ENCODE results near the gene SLK.

SLK gene

DNA sequence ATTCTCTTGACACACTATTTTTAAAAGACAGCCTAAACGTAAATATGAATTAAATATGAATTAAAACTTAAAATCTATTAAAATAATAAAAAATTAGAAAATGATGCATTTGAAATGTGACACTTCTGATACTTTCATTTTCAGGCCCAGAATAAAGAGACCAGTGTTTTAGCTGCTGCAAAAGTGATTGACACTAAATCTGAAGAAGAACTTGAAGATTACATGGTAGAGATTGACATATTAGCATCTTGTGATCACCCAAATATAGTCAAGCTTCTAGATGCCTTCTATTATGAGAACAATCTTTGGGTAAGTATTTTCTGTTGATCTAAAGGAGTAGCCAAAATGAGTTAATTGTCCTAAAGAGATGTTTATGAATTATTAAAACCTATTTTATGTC lies 23.6 kb downstream of the SLK start:
- DNase-seq (ENCODE audit: low spot score) = no peak

DNA sequence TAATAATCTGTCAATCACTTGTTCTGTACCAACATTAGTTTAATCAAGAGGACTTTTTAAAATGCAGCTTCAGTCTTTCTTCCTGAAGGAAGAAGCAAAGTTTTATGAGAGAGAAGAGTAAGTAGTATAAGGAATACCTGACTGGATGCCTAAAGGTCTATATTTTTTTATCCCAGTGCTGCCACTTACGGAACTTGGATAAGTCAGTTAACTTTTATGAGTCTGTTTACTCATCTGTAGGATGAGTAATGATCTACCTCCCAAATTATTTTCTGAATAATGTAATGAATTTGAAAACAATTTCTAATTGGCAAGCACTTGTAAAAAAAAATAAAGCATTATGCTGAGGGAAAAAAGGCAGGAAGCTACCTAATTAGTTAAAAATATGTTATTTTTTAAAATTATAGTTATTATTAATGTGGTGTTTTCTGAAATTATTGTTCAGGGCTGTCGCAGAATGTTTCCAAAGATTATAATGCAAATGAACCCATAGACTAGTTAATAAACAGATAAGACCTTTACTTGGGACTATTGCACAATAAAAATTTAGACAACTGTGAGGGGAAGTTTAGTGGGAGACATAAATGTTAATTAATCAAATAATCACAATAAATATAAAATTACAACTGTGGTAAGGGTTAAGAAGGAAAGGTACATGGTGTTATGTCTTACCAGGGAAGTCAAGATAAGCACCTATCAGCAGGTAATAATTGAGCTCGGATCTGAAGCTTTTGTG lies 24.6 kb downstream of the SLK start:
- no peak for DNase-seq (ENCODE audit: low spot score)

DNA sequence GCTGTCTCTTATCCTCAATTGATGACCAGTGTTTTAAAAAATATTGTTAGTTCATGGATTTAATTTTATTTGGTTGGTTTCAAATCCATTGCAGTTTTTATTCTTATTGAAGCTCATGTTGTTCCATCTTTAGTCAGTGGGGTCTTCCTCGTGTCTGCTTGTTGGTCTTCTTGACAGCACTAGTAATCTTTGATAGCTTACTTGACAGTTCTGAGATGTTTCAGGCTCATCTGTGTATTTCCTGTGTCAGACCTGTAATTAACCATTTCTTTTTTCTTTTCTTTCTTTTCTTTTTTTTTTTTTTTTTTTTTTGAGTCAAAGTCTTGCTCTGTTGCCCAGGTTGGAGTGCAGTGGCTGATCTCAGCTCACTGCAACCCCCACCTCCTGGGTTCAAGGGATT lies 28.2 kb downstream of the SLK start:
- no peak for DNase-seq (ENCODE audit: low spot score)

DNA sequence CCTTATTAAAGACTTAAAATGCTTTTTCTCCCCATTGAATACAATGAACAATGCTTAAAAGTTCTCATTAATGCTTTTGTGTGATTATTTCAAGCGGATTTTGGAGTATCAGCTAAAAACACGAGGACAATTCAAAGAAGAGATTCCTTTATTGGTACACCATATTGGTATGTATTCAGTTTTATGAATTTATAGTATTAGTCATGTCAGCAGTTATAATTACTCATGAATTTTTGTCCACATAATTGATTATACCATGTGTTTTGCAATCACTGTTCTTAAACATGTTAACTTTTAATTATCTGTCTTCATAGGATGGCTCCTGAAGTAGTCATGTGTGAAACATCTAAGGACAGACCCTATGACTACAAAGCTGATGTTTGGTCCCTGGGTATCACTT lies 31.9 kb downstream of the SLK start:
- DNase-seq (ENCODE audit: low spot score) = no peak

DNA sequence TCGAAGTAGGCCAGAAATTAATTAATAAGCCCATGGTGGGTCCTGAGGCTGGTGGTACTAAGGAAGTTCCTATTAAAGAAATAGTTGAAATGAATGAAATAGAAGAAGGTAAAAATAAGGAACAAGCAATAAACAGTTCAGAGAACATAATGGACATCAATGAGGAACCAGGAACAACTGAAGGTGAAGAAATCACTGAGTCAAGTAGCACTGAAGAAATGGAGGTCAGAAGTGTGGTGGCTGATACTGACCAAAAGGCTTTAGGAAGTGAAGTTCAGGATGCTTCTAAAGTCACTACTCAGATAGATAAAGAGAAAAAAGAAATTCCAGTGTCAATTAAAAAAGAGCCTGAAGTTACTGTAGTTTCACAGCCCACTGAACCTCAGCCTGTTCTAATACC lies 36.0 kb downstream of the SLK start:
- DNase-seq (ENCODE audit: low spot score) = no peak

DNA sequence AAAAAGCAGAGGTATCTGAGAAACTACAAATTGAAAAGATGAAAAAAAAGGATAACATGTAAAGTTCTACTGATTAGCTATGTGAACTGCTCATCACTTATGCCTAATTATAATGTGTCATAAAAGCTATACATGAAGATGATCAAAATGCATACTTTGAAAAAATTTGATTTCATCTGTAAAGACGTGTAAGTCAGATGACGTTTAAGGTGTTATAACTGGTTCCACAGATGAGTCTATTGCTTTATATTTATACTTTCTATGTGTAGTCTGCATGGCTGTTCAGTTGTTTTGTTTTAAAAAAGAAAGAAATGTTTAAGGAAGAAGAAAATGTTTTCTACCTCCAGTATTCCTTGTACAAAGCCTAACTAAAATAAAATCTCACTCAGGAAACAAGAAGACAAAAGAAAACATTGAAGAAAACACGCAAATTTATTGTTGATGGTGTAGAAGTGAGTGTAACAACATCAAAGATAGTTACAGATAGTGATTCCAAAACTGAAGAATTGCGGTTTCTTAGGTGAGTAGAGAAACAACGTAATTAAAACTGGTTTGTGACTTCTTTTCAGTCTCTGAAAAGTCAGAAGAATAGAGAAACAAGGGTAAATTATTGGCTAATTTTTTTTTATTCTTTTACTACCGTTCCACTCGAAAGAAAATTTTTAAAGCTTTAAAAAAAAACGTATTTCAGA lies 38.4 kb downstream of the SLK start:
- no peak for DNase-seq (ENCODE audit: low spot score)

DNA sequence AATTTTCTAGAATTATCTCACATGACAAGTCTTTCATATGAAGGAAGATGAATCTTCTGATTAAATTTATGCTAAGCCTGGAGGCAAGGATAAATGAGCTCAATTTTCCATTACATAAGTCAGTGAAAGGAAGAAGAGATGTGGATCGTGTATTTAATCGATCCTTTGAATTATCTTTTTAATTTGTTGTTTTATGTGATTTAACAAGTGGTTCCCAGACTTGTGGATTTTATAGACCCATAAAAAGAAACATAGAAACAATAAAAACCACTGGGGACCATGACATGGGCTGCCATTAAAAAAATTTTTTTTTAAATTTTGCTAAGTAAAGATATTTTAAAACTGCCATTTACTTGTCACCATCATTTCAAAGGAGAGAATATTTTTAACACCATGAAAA lies 45.0 kb downstream of the SLK start:
- DNase-seq (ENCODE audit: low spot score) = no peak

DNA sequence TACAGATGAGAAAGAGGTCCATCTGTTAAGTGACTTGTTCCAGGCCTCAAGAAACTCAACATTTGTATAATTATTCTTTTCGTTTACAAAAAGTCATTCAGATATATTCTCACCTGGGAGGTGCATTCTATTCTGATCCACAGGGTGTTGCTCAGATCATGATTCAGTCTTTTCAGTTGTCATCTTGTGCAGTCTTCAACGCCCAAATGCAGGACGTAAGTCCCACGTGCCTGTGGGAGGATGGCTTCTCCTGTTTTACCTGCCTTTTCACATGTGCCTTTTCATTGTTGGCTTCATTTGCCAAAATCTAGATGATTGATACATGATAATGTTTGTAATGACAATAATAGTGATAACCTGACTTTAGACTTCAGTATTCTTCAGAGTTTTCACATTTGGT lies 46.5 kb downstream of the SLK start:
- no peak for DNase-seq (ENCODE audit: low spot score)

DNA sequence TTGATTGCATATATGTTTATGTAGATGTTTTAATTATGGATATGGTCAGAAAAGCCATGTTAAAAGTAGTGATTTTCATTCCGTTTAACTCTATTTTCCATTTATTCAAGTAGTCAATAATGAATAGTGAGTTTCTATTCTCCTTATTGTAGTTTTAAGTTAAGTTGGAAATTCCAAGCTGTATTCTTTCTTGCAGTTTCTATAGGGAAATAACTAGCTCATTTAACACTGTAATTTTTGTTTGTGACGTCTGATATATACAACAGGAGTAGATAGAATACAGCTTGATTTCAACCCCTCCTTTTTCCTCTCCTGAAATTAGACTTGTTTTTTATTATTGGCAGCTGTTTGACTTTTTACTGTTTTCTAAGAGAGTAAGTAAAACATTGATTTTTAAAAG lies 47.2 kb downstream of the SLK start:
- DNase-seq (ENCODE audit: low spot score) = no peak

DNA sequence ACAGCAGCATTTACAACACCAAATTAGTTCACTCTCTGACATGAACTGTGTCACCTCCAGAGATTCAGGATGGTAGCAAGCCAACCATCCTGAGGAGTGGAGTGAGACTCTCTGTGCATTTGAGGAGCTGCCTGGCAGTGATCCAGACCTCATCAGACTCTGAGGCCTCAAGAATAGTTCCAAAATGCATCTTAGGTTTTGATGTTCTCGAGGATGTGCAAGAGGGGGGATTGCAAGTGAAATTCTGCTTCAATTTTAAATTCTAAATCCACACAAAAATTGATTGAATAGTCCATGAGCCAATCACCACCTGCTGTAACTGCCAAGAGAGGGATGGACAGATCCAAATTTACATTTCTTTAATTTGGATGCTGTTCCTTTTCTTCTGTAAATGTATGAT lies 49.7 kb downstream of the SLK start:
- DNase-seq (ENCODE audit: low spot score) = no peak

DNA sequence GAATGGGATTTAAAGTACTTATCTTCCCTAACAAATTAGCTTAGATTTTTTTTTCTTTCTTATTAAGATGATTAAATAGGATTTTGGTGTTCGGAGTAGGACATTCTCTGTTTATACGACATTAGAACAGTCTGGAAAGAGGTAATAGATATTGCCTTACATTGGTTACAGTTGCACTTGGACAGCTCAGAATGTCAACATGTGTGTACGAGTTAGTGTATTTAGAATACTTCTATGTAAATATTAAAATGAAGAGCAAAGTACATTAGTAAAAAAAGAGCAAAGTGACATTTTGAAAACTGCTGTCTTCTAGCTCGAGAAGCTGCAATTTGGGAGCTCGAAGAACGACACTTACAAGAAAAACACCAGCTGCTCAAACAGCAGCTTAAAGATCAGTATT lies 51.5 kb downstream of the SLK start:
- DNase-seq (ENCODE audit: low spot score) = no peak

DNA sequence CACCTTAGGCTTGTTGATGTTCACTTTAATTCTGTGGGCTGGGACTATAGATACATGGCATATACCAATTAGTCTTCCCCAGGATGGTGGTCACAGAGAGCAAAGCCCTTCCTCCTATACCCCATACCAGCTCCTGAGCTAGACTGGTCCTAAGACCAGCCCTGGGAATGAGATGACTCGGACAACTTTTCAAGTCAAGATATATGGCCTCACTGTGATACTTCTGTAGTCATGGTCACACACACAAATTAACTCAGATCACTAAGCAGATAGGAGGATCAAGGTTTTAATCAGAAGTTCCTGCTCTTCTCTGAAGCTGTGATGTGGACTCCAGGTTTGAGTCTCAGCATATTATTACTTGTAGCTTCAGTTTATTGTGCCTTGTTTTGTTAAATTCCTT lies 53.1 kb downstream of the SLK start:
- DNase-seq (ENCODE audit: low spot score) = no peak

DNA sequence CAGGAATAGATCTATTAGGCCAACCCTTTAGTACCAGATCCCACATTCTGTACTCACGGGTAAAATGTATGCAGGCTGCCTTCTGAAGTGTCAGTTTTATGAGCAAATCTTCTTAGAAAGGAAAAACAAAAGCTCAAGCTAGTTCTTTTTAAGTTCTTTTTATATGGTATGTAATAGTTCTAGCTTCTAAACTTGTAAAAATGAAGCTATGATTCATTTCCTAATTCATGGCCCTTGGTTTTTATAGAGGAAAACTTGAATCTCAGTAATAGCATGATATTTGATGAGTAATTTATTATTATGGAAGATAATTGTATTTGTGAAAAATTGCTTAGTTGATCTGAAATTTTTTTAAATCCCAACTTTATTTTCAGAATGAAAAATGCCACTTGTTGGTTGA lies 54.3 kb downstream of the SLK start:
- no peak for DNase-seq (ENCODE audit: low spot score)

DNA sequence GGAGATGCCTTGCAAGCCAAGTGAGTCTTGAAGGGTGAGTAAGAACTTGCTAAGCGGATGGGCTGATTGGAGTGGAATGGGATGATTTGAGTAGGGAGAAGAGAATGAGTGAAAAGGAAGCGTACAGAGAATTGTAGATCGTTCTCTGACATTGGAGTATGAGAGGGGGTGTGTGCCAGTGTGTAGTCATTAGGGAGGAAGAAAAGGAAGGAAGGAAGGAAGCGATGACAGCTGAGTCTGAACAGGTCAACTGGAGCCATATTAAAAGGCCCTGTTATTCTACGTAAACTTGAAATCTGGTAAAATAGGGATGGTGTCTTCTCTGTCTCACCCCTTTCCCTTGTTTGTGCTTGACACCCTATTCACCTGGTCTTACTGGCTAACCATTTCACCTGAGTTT lies 55.1 kb downstream of the SLK start:
- no peak for DNase-seq (ENCODE audit: low spot score)

DNA sequence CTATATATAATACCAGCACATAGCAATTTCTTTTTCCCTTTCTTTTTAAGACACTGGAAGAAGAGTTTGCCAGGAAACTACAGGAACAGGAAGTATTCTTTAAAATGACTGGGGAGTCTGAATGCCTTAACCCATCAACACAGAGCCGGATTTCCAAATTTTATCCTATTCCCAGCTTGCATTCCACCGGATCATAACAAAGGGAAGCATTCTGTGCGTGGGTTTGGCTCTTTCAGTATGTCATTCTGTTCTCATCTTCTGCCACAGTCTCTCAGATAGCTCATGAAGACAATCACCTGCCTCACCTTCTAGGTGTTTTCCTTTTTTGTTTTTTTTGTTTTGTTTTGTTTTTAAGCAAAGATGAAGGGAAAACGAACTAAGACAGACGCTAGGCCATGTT lies 58.6 kb downstream of the SLK start:
- DNase-seq (ENCODE audit: low spot score) = no peak

DNA sequence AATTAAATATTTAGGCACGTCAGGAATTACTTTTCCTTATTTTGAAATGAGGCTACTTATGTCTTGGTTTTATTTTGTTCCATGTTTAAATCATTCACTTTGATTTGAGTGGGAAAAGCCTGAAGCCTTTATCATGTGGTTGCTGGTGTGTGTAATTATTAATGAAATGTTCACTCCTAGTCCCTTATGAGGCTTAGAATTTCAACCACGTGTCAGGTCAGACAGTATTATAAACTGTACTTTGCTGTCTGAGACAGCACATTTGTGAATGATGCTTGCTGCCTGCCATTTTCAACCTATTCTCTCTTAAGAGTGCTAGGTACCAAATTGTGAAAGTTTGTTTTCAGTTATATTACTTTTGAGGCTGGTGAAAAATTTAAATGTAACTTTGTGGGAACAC lies 59.8 kb downstream of the SLK start:
- no peak for DNase-seq (ENCODE audit: low spot score)

DNA sequence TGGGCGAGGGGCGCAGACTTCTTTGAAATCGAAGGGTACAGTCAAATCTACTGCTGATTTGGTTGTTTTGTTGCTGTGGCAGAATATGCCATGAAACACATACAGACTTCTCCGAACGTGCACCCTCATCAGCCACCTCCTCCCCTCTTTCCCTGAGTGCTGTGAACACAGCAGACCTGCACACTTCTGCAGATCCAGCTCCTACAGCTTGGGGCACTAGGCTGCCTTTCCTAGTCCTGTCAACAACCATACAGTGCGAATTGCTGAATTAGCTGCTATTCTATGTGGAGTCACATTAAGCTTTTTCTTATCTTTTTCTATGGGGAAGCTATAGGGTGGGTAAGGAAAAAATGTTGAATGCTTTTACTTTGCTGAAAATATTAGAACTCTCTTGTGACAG lies 61.2 kb downstream of the SLK start:
- peak; percentile 55 for DNase-seq (ENCODE audit: low spot score)

DNA sequence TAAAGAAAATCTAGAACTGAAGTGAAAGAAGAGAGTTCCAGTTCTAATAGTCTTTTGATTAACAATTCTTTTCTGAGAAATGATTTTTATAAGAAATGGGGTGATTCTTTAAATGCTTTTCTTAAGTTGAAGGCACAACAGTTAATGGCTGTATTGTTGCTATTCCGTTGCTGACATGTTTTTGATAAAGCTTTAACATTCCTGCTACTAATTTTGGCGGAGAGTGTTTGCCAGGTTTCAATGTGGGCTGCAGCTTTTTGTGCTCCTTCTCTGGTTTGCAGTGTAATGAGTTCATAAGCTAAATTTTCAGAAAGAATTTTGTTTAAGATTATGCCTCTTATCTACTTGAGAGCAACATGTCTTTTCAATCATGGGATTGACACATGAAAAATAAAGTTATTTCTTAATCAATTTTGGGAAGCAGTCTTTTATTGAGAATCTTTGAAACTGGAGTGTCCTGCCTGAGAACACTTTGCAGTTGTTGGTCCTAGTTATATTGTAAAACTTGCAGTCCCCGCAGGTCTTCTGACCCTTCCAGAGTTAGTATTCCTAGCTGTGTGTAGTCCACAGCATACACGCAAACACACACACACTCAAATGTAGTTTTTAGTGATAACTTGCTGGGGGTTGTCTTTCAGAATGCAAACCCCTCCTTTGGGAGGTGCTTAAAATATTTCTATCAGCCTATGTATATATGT lies 62.0 kb downstream of the SLK start:
- no peak for DNase-seq (ENCODE audit: low spot score)

DNA sequence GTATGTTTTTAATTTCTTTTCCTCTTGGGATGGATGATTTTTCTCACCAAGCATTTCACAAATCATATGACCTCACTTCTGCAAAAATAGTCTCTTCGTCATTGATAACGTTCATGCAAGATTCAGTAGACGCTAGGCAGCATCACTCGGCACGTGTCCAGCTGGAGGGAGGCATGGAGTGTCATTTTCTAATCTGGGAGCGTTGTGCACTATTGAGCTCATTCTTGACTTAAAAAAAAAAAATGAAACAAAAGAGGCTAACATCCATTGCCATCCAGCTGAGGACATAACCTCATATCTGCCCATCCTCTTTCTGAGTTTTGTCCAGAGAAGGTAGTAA lies 62.6 kb downstream of the SLK start:
- DNase-seq (ENCODE audit: low spot score) = no peak

DNA sequence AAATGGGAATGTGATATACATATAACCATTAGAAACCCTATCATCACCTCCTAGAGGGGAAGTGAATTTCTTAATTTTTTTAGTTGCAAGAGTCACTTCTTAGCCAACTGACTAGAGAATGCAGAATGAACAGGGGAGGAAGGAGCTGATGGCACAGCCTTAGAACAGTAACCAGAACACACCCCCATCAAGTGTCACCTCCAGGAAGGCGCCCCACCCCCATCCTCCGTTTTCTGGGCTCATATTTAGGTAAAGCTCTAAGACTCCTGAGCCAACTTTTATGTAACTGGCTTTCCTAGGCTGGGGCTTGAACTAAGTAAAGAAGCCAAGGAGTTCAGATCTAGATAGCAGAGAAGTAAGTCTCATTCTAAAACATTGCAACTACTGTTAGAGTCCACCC lies 64.7 kb downstream of the SLK start:
- DNase-seq (ENCODE audit: low spot score) = no peak

DNA sequence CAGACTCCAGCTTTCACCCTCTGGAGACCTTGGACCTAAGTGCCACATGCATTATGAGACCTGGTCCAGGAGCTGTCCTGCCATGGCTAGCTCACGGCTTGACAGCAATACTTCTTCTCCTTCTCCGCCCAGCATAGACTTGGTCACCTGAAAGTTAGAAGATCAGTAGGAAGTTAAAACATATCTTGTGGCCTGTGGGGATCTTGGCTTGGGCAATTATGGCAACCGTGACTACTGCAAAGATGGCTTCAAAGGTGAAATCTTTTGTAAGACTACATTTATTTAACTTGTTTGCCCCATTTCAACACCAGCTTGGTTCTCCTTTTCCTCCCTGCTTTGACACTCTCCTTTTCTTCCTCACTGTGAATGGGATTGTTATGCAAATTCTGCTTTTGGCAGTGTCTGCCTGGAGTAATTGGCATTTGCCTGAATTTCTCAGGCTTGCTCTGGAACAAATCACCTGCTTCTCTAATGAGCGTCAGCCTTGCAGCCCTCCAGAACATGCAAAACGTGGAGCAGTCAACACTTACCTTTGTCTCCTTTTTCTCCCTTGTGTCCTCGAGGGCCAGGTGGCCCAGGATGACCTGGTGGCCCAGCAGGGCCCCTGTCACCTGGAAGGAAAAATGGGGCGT lies 65.3 kb downstream of the SLK start:
- DNase-seq (ENCODE audit: low spot score) = no peak

DNA sequence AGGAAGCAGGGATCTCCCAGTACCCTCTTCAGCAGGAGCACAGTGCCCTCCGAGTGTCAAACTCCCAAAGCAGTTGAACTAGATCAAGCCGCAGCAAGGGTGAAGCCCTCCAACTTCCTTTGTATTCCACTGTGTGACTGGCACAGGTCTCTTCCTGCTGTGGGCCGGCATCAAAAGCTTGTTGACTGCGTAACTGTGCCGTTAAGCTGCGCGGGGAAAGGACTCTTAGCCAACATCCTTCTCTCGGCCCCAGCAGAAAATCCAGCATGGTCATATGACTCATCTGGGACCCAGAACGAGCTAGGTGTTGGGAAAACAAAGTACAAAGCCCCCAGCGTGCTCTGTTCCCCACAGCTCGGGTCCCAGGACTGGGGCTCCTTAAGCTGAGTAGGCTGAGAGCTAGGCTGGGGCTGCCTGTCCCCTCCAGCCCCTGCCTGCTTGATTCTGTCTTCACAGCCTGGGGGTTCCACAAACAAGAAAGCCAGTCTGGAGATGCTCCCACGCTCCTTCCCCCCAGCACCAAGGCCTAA lies 66.5 kb downstream of the SLK start:
- DNase-seq (ENCODE audit: low spot score) = no peak

DNA sequence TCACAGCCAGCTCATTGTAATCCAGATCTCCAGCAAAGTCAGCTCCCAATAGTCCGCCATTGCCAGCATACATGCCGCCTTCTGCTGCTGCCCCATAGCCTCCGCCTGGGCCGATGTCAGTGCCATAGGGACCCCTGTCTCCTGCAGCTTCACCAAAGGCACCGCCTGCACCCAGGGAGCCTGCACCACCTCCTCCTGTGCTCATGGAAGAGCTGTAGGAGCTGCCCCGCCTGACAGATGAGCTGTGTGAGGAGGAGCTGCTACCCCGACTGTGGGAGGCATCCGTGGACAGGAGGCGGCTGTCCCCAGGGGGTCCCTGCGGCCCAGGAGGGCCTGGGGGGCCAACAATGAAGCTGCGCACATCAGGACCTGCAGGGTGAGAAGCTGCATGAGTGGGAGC lies 67.0 kb downstream of the SLK start:
- DNase-seq (ENCODE audit: low spot score) = no peak
